Body of pancreas (tissue), 4 donors: ENCODE data around the gene LRRN4. TPM values are rescaled to one million over a fixed set of nuclear protein-coding genes. Genes with fewer than 3 reads are reported as not detected.

Experiments used
- ATAC-seq: fragments of 150-250 bp; one replicate; pipeline ENCODE4 v1.9.1; 2016
- DNase-seq, 4 donors: peaks; one replicate each; pipeline ENCODE4 v3.0.0-alpha.2; 2019
- H3K27ac ChIP-seq, 4 donors: fragments of 200-600 bp; sonication (generic); 1 replicate in 3 of 4; 2 replicates in 1 of 4; pipeline versions ENCODE4 v1.5.1 to v1.6.1; 2016 to 2019; ENCODE audit warnings: mild to moderate bottlenecking in 1 of 4, mixed read lengths in 1 of 4, moderate library complexity in 1 of 4
- H3K27me3 ChIP-seq, 2 donors: fragments of 200-600 bp; sonication (generic); one replicate each; pipeline ENCODE4 v1.6.0; 2016; ENCODE audit warnings: mild to moderate bottlenecking in 1 of 2
- H3K36me3 ChIP-seq, 2 donors: fragments of 200-600 bp; sonication (generic); replicated peaks in 1 of 2; 2 replicates each; pipeline ENCODE4 v1.5.1; 2016; ENCODE audit warnings: low read depth in 2 of 2; ENCODE audit not compliant: insufficient read depth in 1 of 2
- H3K4me1 ChIP-seq: fragments of 200-600 bp; sonication (generic); one replicate; pipeline ENCODE4 v1.6.0; 2016
- H3K4me3 ChIP-seq, 2 donors: fragments of 200-600 bp; sonication (generic); 1 replicate in 1 of 2; 2 replicates in 1 of 2; pipeline ENCODE4 v1.5.1; 2016 to 2019
- H3K9me3 ChIP-seq, 3 donors: fragments of 200-600 bp; sonication (generic); 1 replicate in 2 of 3; 2 replicates in 1 of 3; pipeline ENCODE4 v1.5.1; 2016
- CTCF ChIP-seq, 7 experiments: fragments of 450-650 bp in 4 of 7; fragments of 200-600 bp in 3 of 7; sonication (generic) in 3 of 7; IDR thresholded peaks; one replicate each; pipeline ENCODE4 v1.5.1; 2016 to 2019; ENCODE audit warnings: antibody characterized with exemption in 7 of 7
- POLR2A ChIP-seq, 3 donors: fragments of 450-650 bp; IDR thresholded peaks; one replicate each; pipeline ENCODE4 v1.6.1; 2016; ENCODE audit warnings: antibody characterized with exemption in 3 of 3, mild to moderate bottlenecking in 2 of 3
- WGBS, 2 donors: methylation state at CpG; one replicate each; pipeline ENCODE4 v1.1.5; 2017; 5-methylcytosine and 5-hydroxymethylcytosine counted together
- intact Hi-C: fragments of 100-400 bp; cut with DNase I; formaldehyde crosslinking; loops from one replicate; pipeline ENCODE4 v1.15.1; 2023
- total RNA-seq, 2 donors: library from RNA; depleted of rRNA; stranded (reverse); fragments of >200 nt; gene quantifications; one replicate each; pipeline ENCODE4 v1.1.0, GENCODE V29; 2016

LRRN4 gene
- total RNA-seq, 2 donors from 2014 or later, result 10.9 to 11.2 TPM

GRCh38 chr20:6069669-6070068 is 15.8 kb upstream of the LRRN4 start:
- no peak for ATAC-seq
- no peaks in the 10 kb centered on the region for H3K36me3 ChIP-seq
- no peaks in the 10 kb centered on the region for H3K9me3 ChIP-seq
- no peak for TF ChIP-seq CTCF (IDR thresholded peaks at IDR 0.05)
- TF ChIP-seq POLR2A (IDR thresholded peaks at IDR 0.05), result no peak
- no peak overlapping the region for H3K27ac ChIP-seq
- H3K4me3 ChIP-seq, result no peak overlapping the region
- no peak for DNase-seq
- intact Hi-C loops, result no loop called here
- WGBS, 2 donors, result 87 to 88% methylated on average over 2 of the region's 2 CpGs
- no peaks in the 10 kb centered on the region for H3K27me3 ChIP-seq
- H3K4me1 ChIP-seq, result peaks cover 23% of the 10 kb centered on the region

GRCh38 chr20:6067763-6068318 is 14.0 kb upstream of the LRRN4 start:
- no peaks in the 10 kb centered on the region for H3K36me3 ChIP-seq
- DNase-seq (peak in 2 of 4 donors; percentile 31 to 36), ATAC-seq (peak; percentile 55)
- TF ChIP-seq POLR2A (IDR thresholded peaks at IDR 0.05) (no peak), CTCF (IDR thresholded peaks at IDR 0.05) (no peak)
- no peaks in the 10 kb centered on the region for H3K27me3 ChIP-seq
- no peaks in the 10 kb centered on the region for H3K9me3 ChIP-seq
- no peak overlapping the region for H3K27ac ChIP-seq
- intact Hi-C loops, result no loop called here
- WGBS, 2 donors, result 31 to 36% methylated on average over 4 of the region's 4 CpGs
- no peak overlapping the region for H3K4me3 ChIP-seq
- peaks cover 13% of the 10 kb centered on the region for H3K4me1 ChIP-seq

GRCh38 chr20:6066582-6066981 is 12.7 kb upstream of the LRRN4 start:
- no peak for TF ChIP-seq CTCF (IDR thresholded peaks at IDR 0.05)
- no peak for TF ChIP-seq POLR2A (IDR thresholded peaks at IDR 0.05)
- H3K4me3 ChIP-seq, result no peak overlapping the region
- peaks cover 13% of the 10 kb centered on the region for H3K4me1 ChIP-seq
- WGBS, 2 donors, result 87 to 92% methylated on average over 3 of the region's 3 CpGs
- intact Hi-C loops, result no loop called here
- ATAC-seq, result no peak
- DNase-seq, result no peak
- H3K36me3 ChIP-seq, result no peaks in the 10 kb centered on the region
- no peaks in the 10 kb centered on the region for H3K9me3 ChIP-seq
- H3K27me3 ChIP-seq, result no peaks in the 10 kb centered on the region
- no peak overlapping the region for H3K27ac ChIP-seq

- Histone ChIP-seq H3K9me3 (no peaks in the 10 kb centered on the region), H3K27me3 (no peaks in the 10 kb centered on the region), H3K4me3 (no peak overlapping the region), H3K36me3 (no peaks in the 10 kb centered on the region), H3K4me1 (peaks cover 29% of the 10 kb centered on the region), H3K27ac (no peak overlapping the region)
- DNase-seq, result no peak
- no peak for ATAC-seq
- WGBS, 2 donors, result 66 to 73% methylated on average over 2 of the region's 2 CpGs
- intact Hi-C loops, result no loop called here
- TF ChIP-seq CTCF (IDR thresholded peaks at IDR 0.05) (no peak), POLR2A (IDR thresholded peaks at IDR 0.05) (no peak)
These were observed 7.7 kb upstream of the LRRN4 start for GRCh38 chr20:6061544-6061943.

GRCh38 chr20:6060213-6060612 is 6.4 kb upstream of the LRRN4 start:
- Histone ChIP-seq H3K9me3 (no peaks in the 10 kb centered on the region), H3K27ac (no peak overlapping the region), H3K27me3 (no peaks in the 10 kb centered on the region), H3K36me3 (no peaks in the 10 kb centered on the region), H3K4me3 (no peak overlapping the region), H3K4me1 (peaks cover 35% of the 10 kb centered on the region)
- ATAC-seq, result no peak
- 80 to 84% methylated on average over 6 of the region's 6 CpGs for WGBS, 2 donors
- no peak for DNase-seq
- intact Hi-C loops, result no loop called here
- no peak for TF ChIP-seq CTCF (IDR thresholded peaks at IDR 0.05)
- no peak for TF ChIP-seq POLR2A (IDR thresholded peaks at IDR 0.05)
